SW480 (cell line): ENCODE results near the gene PCF11.
A peak's percentile ranks its signal among the peaks of the same experiment; 100 is the strongest.

Experiments
- DNase-seq: peaks from one replicate; pipeline ENCODE4 v3.0.0-alpha.2; 2016; ENCODE audit warnings: low spot score

The PCF11 gene

GRCh38 chr11:83152264-83152663, 4.7 kb upstream of the PCF11 start:
- DNase-seq: no peak

GRCh38 chr11:83153764-83154163, 3.2 kb upstream of the PCF11 start:
- no peak for DNase-seq

- DNase-seq: peak; percentile 100
Measured at GRCh38 chr11:83156144-83156995, 561 bp upstream of the PCF11 start.

GRCh38 chr11:83157594-83158356, 844 bp downstream of the PCF11 start:
- DNase-seq: peak; percentile 83

- DNase-seq: peak; percentile 41
Measured at GRCh38 chr11:83158357-83158786, 1.4 kb downstream of the PCF11 start.

GRCh38 chr11:83158965-83159901, 2.3 kb downstream of the PCF11 start:
- no peak for DNase-seq

- DNase-seq: no peak
Measured at GRCh38 chr11:83159902-83160865, 3.3 kb downstream of the PCF11 start.

GRCh38 chr11:83161610-83162199, 4.8 kb downstream of the PCF11 start:
- no peak for DNase-seq

- DNase-seq: no peak
Measured at GRCh38 chr11:83162377-83162776, 5.4 kb downstream of the PCF11 start.

GRCh38 chr11:83166193-83166866, 9.4 kb downstream of the PCF11 start:
- DNase-seq: no peak

- DNase-seq: no peak
Measured at GRCh38 chr11:83168756-83169155, 11.8 kb downstream of the PCF11 start.

- DNase-seq: no peak
Measured at GRCh38 chr11:83170865-83171264, 13.9 kb downstream of the PCF11 start.

GRCh38 chr11:83172551-83172950, 15.6 kb downstream of the PCF11 start:
- DNase-seq: no peak

GRCh38 chr11:83174008-83174407, 17.1 kb downstream of the PCF11 start:
- DNase-seq: no peak

GRCh38 chr11:83175815-83176214, 18.9 kb downstream of the PCF11 start:
- no peak for DNase-seq

- DNase-seq: no peak
Measured at GRCh38 chr11:83181815-83182214, 24.9 kb downstream of the PCF11 start.

- no peak for DNase-seq
Measured at GRCh38 chr11:83185767-83186166, 28.8 kb downstream of the PCF11 start.

GRCh38 chr11:83187465-83187864, 30.5 kb downstream of the PCF11 start:
- no peak for DNase-seq

- no peak for DNase-seq
Measured at GRCh38 chr11:83191491-83191890, 34.6 kb downstream of the PCF11 start.

- DNase-seq: no peak
Measured at GRCh38 chr11:83191986-83192385, 35.1 kb downstream of the PCF11 start.
